ENCODE measurements around the gene TAAR5.
"Not testable (repeated sequence)": the region's sequence is repeated elsewhere in the genome, so short reads cannot be mapped to it uniquely, and the experiment has no call there.

Gene TAAR5, protein sequence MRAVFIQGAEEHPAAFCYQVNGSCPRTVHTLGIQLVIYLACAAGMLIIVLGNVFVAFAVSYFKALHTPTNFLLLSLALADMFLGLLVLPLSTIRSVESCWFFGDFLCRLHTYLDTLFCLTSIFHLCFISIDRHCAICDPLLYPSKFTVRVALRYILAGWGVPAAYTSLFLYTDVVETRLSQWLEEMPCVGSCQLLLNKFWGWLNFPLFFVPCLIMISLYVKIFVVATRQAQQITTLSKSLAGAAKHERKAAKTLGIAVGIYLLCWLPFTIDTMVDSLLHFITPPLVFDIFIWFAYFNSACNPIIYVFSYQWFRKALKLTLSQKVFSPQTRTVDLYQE

DNA sequence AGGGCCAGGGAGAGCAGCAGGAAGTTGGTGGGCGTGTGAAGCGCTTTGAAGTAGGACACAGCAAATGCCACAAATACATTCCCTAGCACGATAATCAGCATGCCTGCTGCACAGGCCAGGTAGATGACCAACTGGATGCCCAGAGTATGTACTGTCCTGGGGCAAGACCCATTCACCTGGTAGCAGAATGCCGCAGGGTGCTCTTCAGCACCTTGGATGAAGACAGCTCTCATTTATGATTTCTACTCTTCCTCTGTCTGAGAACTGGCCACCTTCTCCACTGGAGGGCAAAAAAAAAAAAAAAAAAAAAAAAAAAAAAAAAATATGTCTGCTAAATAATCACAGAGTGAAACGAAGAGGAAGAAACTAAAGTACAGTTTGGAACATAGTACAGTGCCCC lies at the start of gene TAAR5:
Gene TAAR5 (minus strand): TSS at position 288 of the 400 bp plus-strand sequence. CDS start 55 bp downstream, at position 233.
- H3K4me3 ChIP-seq (ENCODE audit: low read depth, low read length) = no peak within 1 kb of the TSS
- no peak for DNase-seq (ENCODE audit: low read depth)

DNA sequence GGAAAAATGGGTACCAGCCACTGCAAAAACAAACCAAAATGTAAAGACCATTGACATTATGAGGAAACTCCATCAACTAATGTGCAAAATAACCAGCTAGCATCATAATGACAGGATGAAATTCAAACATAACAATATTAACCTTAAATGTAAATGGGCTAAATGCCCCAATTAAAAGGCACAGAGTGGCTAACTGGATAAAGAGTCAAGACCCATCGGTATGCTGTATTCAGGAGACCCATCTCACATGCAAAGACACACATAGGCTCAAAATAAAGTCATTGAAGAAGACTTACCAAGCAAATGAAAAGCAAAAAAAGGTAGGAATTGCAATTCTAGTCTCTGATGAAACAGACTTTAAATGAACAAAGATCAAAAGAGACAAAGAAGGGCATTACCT lies 47.6 kb upstream of the TAAR5 start:
- not testable (repeated sequence) for DNase-seq (ENCODE audit: low read depth); H3K4me3 ChIP-seq (ENCODE audit: low read depth, low read length)

DNA sequence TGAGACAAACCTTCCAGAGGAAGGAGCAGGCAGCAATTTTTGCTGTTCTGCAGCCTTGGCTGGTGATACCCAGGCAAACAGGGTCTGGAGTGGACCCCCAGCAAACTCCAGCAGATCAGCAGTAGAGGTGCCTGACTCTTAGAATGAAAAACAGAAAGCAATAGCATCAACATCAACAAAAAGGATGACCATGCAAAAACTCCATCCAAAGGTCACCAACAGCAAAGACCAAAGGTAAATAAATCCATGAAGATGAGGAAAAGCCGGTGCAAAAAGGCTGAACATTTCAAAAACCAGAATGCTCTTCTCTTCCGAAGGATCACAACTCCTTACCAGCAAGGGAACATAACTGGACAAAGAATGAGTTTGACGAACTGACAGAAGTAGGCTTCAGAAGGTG lies 46.4 kb upstream of the TAAR5 start:
- not testable (repeated sequence) for DNase-seq (ENCODE audit: low read depth); H3K4me3 ChIP-seq (ENCODE audit: low read depth, low read length)

DNA sequence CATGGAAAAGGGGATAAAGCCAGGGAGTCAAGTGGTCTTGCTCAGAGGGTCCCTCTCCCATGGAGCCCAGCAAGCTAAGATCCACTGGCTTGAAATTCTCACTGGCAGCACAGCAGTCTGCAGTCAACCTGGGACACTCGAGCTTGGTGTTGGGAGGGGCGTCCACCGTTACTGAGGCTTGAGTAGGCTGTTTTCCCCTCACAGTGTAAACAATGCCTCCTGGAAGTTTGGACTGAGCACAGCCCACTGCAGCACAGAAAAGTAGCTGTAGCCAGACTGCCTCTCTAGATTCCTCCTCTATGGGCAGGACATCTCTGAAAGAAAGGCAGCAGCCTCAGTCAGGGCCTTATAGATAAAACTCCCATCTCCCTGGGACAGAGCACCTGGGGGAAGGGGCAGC lies 45.7 kb upstream of the TAAR5 start:
- DNase-seq (ENCODE audit: low read depth); H3K4me3 ChIP-seq (ENCODE audit: low read depth, low read length): not testable (repeated sequence)

DNA sequence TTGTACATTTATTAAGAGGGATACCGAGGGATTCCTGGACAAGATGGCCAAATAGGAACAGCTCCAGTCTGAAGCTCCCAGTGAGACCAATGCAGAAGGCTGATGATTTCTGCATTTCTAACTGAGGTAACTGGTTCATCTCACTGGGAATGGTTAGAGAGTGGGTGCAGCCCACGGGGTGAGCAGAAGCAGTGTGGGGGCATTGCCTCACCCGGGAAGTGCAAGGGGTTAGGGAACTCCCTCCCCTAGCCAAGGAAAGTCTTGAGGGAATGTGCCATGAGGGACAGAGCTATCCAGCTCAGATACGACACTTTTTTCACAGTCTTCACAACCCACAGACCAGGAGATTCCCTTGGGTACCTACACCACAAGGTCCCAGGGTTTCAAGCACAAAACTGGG lies 45.3 kb upstream of the TAAR5 start:
- no peak for DNase-seq (ENCODE audit: low read depth)
- H3K4me3 ChIP-seq (ENCODE audit: low read depth, low read length) = no peak overlapping the region

DNA sequence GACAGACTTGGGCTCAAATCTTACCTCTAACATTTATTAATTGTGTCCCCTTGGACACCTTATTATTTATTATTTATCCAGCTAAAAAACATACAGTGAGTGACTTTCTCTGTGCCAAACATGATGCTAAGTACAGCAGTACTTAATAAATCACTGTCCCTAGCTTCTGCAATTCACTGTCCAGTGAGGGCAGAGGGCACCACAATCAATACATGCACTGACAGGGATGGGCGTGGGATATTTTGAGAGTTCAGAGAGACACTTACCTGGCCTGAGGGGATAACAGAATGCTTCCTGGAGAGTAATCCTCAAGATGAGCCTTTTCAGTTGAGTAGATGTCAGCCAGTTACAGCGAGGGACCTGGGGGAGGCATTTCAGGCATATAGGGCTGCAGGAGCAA lies 43.8 kb upstream of the TAAR5 start:
- no peak for DNase-seq (ENCODE audit: low read depth)
- H3K4me3 ChIP-seq (ENCODE audit: low read depth, low read length) = no peak overlapping the region

DNA sequence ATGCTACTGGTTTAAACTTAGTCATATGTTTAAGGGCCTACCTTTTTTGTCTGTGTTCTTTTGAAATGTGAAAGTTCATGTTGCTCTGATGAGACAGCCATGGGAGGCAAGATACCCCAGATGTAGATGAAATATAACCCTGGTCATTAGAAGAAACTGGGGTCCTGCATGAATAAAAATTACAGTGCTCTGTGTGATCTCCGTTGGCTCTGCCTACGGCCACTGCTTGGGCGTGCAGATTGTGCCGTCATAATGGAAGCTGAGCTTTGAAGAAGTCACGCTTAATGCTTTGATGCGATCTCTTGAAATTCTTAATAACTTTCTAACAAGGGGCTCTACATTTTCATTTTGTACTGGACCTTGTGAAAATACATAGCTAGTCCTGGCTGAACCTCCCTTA lies 34.6 kb upstream of the TAAR5 start, which contains the start of gene TAAR2:
Gene TAAR2 (minus strand): TSS at position 101 of the 400 bp plus-strand sequence. CDS start 0 bp downstream, at position 101.
- DNase-seq (ENCODE audit: low read depth) = no peak
- no peak within 1 kb of the TSS for H3K4me3 ChIP-seq (ENCODE audit: low read depth, low read length)

DNA sequence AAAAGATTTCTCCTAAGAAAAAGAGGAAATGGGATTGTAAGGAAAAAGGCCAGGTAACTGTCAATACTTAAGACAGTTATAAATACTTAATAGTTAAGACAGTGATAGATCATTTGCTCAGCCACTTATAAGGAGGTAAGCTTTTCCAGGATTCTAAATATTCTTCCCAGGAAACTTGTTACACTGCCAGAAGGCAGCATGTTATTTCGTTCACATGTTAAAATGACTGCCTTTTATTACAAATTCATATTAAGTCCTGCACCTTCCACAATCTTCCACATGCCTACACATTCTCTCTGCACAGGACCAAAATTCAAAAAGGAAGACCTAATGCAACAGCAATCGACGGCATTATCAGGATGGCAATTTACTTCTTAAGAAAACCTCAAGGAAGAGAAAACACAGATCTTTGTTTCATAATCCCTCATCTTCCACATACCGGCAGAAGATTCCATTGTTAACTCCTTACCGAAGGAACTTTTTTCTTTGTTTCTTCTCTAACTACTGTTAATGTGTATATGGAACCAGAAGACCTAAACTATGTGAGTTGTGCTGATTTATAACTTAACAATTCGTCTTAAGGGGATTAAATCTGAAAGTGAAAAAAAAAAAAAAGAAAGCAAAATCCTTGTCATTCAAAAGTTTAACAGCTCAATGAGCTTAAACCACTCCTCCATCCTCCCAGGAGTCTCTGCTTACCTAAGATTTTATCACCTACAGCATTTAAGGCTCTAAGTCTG lies 33.7 kb upstream of the TAAR5 start:
- no peak overlapping the region for H3K4me3 ChIP-seq (ENCODE audit: low read depth, low read length)
- DNase-seq (ENCODE audit: low read depth) = no peak

DNA sequence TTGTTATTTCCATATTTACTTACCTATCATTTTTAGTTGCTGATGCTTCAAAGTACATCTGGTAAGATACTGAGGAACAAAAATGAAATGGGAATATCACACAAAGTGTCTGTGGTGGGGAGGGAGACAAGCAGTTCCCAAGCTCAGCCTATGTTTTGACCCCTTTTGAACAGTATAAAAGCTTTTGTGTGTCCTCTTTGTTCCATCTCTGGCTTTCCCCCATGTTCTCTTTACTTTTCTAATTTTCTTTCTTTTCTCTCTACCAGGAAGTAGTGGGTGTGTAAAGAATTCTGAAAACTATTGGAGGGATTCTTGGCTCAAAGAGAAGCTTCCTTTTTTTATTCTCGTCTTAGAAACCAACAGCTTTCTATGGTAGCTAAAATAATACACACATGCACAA lies 27.1 kb upstream of the TAAR5 start:
- H3K4me3 ChIP-seq (ENCODE audit: low read depth, low read length) = no peak overlapping the region
- no peak for DNase-seq (ENCODE audit: low read depth)

DNA sequence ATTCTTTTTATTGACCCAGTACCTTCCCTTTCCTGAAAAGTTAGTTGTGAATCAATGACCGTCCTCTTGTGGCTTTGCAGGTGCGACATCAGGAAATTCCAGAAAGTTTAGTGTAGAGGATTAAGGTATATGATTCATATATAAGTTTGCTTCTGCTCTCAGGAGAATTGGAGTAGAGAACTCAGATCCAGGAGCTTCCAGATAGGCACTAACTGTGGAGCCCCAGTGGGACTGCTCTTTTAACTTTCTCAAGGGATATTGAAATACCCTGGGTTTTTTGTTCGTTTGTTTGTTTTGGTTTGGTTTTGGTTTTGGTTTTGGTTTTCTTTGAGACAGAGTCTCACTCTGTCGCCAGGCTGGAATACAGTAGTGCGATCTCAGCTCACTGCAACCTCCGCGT lies 25.0 kb upstream of the TAAR5 start:
- DNase-seq (ENCODE audit: low read depth) = no peak
- no peak overlapping the region for H3K4me3 ChIP-seq (ENCODE audit: low read depth, low read length)

DNA sequence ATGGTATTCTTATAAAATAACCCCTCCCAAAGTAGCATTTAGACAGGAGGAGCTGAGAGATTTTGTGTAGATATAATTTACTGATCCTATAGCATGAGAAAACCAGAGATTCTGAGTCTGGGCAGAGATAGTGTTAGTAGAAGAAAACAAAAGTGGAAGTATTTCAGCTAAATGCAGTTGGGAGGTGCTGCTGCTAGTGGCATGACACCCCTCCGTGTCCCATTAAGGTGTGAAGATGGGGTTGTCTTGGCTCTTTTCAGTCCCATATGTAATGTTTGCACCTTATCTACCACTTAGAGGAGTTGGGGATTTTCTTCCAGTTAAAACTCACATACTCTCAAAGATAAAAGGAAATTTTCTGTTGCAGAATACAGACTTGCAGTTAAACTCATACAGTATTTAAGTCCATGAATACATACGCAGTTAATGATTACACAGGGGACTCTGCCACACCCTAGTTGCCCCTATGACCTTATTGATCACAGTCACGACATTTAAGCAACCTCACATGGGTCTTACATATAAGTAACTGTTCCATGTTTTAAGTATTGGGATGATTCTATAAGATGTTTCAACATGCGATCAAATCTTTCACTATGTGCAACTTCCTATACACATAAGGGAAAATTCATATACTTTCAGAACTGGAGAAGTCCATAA lies 23.0 kb upstream of the TAAR5 start:
- H3K4me3 ChIP-seq (ENCODE audit: low read depth, low read length) = no peak overlapping the region
- no peak for DNase-seq (ENCODE audit: low read depth)

DNA sequence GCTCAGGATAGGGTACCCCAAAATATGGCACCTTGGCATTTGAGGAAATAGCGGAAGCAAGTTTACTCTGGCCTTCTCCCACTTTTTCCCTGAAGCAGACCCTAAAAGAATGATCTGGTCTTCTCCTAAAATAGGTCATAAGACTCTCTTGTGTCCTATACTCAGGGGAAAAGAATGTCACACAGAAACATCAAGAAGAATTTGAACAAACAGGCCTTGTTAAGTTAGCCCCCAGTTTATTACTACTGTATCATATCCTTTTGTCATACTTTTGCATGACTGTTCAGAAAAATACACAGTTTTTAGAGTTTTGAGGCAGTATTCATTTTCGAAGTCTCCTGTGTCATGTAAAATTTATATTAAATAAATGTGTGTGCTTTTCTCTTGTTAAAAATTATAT lies 22.1 kb upstream of the TAAR5 start:
- H3K4me3 ChIP-seq (ENCODE audit: low read depth, low read length) = no peak overlapping the region
- no peak for DNase-seq (ENCODE audit: low read depth)

DNA sequence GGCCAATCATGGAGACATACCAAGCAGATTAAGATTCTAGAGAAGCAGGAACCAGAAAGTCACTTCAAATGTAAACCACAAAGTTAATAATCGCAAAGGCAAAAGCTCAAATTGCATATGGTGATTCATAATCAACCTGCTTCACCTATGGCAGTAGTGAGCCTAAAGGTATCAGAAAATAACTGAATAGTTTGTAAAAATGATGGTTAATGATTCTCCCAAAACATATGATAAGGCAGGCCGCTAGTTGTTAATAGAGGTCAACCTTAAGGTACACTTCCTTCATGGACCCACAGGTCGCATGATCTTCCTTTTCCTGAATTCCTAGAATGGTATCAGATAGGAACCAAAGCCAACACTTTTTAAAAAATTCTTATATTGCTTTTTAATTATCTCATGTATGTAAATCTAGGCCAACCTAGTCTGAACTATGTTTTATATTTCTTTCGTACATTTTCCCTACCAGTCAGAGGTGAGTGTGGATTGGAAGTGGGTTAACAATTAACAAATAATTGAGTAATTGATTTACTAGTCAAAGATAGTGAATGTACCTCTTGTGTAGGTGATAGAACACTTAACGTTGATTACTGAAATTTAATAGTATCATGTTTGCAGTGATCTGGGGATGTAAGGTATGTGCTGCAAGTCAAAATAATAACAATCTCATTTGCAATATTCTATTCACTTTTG lies 18.1 kb upstream of the TAAR5 start:
- no peak for DNase-seq (ENCODE audit: low read depth)
- H3K4me3 ChIP-seq (ENCODE audit: low read depth, low read length) = no peak overlapping the region

DNA sequence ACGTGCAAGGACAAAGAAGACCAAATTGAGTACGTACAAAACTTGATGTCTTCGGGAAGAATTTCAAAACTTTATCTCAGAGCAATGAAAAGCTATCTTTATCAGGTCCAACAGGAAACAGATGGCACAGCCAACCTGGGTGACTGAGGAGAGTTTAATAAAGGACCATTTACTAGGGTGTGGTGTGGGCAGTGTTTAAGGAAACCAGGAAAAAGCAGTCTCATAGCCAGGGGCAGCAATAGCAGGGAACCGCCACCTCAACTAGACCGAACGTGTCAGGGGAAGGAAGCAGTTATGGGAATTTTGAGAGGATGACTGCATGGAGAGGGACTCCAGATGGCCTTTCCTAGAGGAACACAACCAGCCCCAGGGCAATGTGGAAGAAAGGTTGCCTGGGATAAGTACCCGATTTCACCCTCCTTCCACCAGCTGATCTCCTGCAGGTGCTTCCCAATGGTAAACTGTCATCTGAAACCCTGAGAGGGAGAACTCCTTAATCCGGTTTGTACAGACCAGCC lies 15.2 kb upstream of the TAAR5 start:
- no peak overlapping the region for H3K4me3 ChIP-seq (ENCODE audit: low read depth, low read length)
- DNase-seq (ENCODE audit: low read depth) = no peak

DNA sequence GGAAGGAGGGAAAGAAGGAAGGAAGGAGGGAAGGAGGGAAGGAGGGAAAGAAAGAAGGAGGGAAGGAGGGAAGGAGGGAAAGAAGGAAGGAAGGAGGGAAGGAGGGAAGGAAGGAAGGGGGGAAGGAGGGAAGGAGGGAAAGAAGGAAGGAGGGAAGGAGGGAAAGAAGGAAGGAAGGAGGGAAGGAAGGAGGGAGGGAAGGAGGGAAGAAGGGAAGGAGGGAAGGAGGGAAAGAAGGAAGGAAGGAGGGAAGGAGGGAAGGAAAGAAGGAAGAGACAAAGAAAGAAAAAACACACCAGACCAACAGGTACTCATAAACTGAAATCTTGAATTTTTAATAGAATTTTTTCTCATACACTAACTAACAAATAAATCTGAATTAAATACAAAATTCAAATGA lies 11.4 kb upstream of the TAAR5 start:
- not testable (repeated sequence) for H3K4me3 ChIP-seq (ENCODE audit: low read depth, low read length); DNase-seq (ENCODE audit: low read depth)

DNA sequence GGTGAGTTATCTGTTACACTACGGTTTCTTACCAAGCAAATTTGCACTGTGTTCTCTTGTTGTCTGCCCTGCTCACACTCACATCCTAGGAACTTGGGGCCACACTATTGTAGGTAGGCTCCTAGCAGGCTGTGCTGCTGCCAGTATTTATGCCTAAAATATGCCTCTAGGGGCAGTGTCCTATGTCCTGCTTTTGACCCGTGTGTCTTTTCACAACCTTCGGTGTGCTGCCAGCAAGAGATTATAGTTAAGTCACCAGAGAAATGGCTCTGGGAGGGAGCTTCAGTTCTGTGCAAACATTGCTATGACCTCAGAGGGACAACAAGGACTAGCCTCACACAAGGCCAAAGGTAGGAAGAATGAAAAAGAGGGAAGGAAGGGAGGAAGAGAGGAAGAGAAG lies 8.9 kb upstream of the TAAR5 start:
- H3K4me3 ChIP-seq (ENCODE audit: low read depth, low read length) = no peak overlapping the region
- DNase-seq (ENCODE audit: low read depth) = no peak

DNA sequence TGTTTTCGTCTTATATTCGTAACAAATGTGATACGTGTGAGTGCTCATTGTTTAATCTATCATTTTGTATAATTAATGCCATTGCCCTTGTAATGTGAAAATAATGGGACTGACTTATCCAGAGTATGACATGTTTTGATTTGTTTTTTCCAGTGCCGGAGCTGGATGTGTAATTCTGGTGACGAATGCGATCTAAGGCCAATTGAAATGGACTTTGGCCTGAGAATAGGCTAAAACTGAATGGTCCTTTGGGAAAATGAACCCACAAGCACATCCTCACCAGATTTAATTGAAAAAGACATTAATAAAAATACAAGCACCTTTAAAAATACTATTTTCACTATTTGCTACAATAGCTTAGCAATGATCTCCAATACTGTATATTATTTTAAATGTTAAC lies 6.7 kb upstream of the TAAR5 start:
- DNase-seq (ENCODE audit: low read depth) = no peak
- no peak overlapping the region for H3K4me3 ChIP-seq (ENCODE audit: low read depth, low read length)

DNA sequence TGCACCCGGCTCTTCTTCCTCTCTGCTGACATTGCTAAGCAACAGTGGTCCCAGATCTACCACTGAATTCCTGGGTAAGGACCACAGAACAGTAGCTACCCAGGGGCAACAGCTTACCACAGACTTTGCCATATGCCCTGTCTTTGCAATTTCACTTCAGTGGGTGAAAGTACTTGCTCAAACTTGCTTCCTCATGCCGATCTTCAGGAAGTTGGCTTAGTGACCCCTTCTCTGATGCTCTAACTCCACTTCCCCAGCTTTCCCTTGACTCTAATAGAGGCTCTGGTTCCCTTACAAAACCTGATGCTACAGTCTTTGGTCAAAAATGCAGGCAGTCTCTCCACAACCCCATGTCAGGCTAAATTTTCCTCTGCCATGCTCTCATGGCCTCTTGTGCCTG lies 3.3 kb upstream of the TAAR5 start:
- no peak overlapping the region for H3K4me3 ChIP-seq (ENCODE audit: low read depth, low read length)
- no peak for DNase-seq (ENCODE audit: low read depth)

DNA sequence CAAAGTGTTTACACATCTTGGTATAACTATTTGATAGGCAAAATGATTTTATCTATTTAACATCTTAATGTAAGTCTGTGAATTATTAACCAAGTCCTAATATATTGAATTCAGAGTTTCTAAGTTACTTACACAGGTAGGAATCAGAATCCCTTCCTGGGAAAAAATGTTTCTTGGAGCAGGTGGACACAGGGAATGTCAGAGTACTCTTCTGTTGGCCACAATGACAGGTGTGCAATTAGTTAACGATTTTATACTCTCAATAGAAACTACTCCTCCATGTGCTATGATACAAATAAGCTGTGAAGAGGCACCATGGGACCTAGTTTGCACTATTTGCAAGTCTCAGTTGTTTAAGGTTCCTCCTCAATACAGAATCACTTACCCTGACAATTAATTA lies 821 bp upstream of the TAAR5 start:
- no peak overlapping the region for H3K4me3 ChIP-seq (ENCODE audit: low read depth, low read length)
- DNase-seq (ENCODE audit: low read depth) = no peak

DNA sequence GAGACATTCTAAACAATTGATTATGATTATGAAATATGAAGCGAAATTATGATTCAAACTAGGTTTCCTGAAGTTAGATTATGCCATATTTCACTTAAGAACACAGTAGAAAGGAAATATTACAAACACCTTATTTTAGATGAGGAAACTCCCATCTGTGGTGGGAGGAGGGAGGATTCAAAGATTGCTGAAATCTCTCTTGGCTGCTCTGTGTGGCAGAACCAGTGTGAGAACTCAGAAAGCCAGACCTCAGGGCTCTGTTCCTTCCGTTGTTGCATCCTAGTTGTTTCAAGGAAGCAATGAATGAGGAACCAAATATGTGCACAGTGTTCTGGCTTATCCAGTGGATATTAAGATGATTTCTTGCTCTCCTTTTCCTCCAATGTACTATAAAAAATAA lies 2.1 kb downstream of the TAAR5 start:
- H3K4me3 ChIP-seq (ENCODE audit: low read depth, low read length) = no peak overlapping the region
- no peak for DNase-seq (ENCODE audit: low read depth)

Measured in skeletal muscle cell (primary cell).